ENCODE measurements around the gene DSC3. TPM values are rescaled to one million over a fixed set of nuclear protein-coding genes. Genes with fewer than 3 reads are reported as not detected.

Gene DSC3
- total RNA-seq, 4 donors from 2014 or later = 497 to 826 (median 664) TPM

DNA sequence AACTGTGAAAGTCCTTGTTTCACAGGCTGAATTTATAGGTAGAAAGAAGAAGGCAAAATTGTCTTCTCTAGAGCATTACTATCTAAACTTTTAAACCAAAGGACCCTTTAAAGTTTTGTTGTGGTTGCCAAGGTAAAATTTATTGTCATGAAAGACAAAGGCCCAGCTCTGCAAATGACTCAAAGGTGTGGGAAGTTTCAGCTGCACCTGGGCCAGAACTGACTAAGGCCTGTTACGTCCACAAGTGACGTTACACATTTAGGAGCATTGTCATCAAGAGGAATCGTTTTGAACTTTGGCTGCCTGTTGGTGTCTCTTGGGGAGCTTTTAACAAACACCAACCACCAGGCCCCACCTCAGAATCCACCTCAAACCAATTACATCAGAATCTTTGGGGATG is 8.1 kb upstream of the DSC3 start:
- WGBS = 63% methylated on average over 3 of the region's 3 CpGs
- TF ChIP-seq POLR2A (IDR thresholded peaks at IDR 0.05) (no peak), POLR2AphosphoS5 (IDR thresholded peaks at IDR 0.05) (no peak), EP300 (IDR thresholded peaks at IDR 0.05) (no peak)
- TF ChIP-seq, protein P1, sequence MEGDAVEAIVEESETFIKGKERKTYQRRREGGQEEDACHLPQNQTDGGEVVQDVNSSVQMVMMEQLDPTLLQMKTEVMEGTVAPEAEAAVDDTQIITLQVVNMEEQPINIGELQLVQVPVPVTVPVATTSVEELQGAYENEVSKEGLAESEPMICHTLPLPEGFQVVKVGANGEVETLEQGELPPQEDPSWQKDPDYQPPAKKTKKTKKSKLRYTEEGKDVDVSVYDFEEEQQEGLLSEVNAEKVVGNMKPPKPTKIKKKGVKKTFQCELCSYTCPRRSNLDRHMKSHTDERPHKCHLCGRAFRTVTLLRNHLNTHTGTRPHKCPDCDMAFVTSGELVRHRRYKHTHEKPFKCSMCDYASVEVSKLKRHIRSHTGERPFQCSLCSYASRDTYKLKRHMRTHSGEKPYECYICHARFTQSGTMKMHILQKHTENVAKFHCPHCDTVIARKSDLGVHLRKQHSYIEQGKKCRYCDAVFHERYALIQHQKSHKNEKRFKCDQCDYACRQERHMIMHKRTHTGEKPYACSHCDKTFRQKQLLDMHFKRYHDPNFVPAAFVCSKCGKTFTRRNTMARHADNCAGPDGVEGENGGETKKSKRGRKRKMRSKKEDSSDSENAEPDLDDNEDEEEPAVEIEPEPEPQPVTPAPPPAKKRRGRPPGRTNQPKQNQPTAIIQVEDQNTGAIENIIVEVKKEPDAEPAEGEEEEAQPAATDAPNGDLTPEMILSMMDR (IDR thresholded peaks at IDR 0.05) = no peak
- H3K4me3 ChIP-seq = no peak overlapping the region

DNA sequence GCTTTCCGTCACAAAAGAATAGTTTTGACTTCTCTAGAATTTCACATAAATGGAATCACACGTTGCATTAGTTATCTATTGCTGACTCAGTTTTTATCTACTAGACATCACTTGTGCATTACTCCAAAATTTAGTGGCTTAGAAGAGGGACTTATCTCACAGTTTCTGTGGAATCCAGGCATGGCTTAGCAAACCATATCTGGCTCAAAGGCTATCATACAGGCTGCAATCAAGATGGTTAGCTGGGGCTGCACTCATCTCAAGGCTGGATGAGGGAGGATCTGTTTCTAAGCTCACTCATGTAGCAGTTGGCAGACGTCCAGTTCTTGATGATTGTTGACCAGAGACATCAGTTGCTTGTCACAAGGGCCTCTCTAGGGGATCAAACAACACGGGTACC is 6.6 kb upstream of the DSC3 start:
- Histone ChIP-seq H3K4me1 (peaks cover 9% of the 10 kb centered on the region), H3K4me3 (no peak overlapping the region), H3K36me3 (no peaks in the 10 kb centered on the region), H3K27ac (no peak overlapping the region), H3K27me3 (no peaks in the 10 kb centered on the region), H3K9me3 (no peaks in the 10 kb centered on the region)
- 32% methylated on average over 4 of the region's 4 CpGs for WGBS
- no peak for DNase-seq (ENCODE audit: low spot score in 2 of 2)
- TF ChIP-seq POLR2A (IDR thresholded peaks at IDR 0.05) = no peak

More for the DNA sequence above, 8.1 kb upstream of the DSC3 start:
- Histone ChIP-seq H3K4me1 (peaks cover 9% of the 10 kb centered on the region), H3K9me3 (no peaks in the 10 kb centered on the region), H3K27me3 (no peaks in the 10 kb centered on the region), H3K27ac (no peak overlapping the region), H3K36me3 (no peaks in the 10 kb centered on the region)
- no peak for DNase-seq (ENCODE audit: low spot score in 2 of 2)

DNA sequence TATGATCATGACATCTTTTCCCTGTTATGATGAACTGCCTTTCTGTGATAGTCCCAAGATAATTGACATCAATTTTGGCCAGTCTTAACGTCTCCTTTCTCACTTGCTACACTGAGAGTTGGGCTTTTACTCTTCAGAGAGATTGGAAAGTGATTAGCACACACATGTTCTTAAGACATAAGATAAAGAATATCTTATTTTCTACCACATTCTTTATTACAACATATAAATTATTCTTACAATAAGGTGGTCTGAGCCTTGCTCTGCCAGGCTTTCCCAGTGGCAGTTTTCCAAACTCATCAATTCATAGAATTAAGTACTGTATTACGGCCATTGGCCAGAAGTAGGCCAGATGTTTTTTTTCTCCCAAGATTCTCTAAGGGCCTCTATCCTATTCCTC is 5.7 kb upstream of the DSC3 start:
- Histone ChIP-seq H3K4me1 (peaks cover 9% of the 10 kb centered on the region), H3K36me3 (no peaks in the 10 kb centered on the region), H3K27me3 (peaks cover 6% of the 10 kb centered on the region), H3K4me3 (no peak overlapping the region), H3K27ac (no peak overlapping the region), H3K9me3 (no peaks in the 10 kb centered on the region)
- DNase-seq (ENCODE audit: low spot score in 2 of 2) = no peak
- 43% methylated on average over 2 of the region's 2 CpGs for WGBS
- TF ChIP-seq EP300 (IDR thresholded peaks at IDR 0.05) (no peak), POLR2AphosphoS5 (IDR thresholded peaks at IDR 0.05) (no peak), POLR2A (IDR thresholded peaks at IDR 0.05) (no peak)
- TF ChIP-seq, protein P1 (IDR thresholded peaks at IDR 0.05) = no peak

DNA sequence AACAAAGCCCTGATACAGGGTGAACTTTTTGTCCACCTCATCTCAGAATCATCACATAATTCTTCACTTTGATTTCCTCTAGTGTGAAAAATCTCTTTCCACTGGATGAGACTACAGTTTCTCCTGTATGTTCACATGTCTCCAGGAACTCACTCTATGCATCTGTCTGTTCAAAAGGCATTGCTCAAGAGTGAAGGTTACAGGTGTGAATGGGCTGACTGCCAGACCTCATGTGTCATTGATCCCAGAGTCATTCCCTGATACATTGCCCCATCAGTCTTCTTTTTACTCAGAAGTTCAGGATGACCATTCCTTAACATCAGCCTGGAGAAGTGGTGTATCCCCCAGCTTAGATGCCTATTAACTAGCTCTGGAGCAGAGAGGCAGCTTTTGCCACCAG is 4.4 kb upstream of the DSC3 start:
- no peak overlapping the region for H3K27ac ChIP-seq

DNA sequence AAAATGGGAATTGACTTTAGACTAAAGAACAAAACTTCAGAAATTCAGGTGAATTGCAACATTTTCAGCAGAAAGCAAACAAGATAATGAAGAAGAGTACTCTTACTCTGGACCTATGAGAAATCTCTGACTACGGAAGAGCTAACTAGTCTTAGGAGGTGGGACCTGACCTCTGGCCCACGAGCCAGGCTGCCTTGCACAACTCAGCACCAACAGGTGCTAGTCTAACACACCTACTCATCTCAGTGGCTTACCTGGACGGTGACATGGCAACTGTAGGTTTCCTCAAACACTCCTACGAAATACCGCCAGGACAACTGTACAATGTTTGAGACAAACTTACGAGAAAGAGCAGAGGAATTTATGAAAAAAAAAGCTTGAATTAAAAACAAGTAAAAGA is 3.1 kb upstream of the DSC3 start:
- no peaks in the 10 kb centered on the region for H3K9me3 ChIP-seq
- no peak for DNase-seq (ENCODE audit: low spot score in 2 of 2)
- TF ChIP-seq, protein P1 (IDR thresholded peaks at IDR 0.05) = no peak
- H3K4me1 ChIP-seq = peaks cover 14% of the 10 kb centered on the region
- WGBS = 76% methylated on average over 6 of the region's 6 CpGs
- peaks cover 30% of the 10 kb centered on the region for H3K27me3 ChIP-seq
- no peak overlapping the region for H3K4me3 ChIP-seq
- no peak overlapping the region for H3K27ac ChIP-seq
- H3K36me3 ChIP-seq = no peaks in the 10 kb centered on the region

More for the DNA sequence above, 4.4 kb upstream of the DSC3 start:
- no peak overlapping the region for H3K4me3 ChIP-seq
- H3K27me3 ChIP-seq = peaks cover 18% of the 10 kb centered on the region
- DNase-seq (ENCODE audit: low spot score in 2 of 2) = no peak
- no peaks in the 10 kb centered on the region for H3K9me3 ChIP-seq
- H3K4me1 ChIP-seq = peaks cover 9% of the 10 kb centered on the region
- no peaks in the 10 kb centered on the region for H3K36me3 ChIP-seq
- TF ChIP-seq EP300 (IDR thresholded peaks at IDR 0.05) (no peak), POLR2AphosphoS5 (IDR thresholded peaks at IDR 0.05) (no peak), POLR2A (IDR thresholded peaks at IDR 0.05) (no peak)
- TF ChIP-seq, protein P1 (IDR thresholded peaks at IDR 0.05) = no peak

DNA sequence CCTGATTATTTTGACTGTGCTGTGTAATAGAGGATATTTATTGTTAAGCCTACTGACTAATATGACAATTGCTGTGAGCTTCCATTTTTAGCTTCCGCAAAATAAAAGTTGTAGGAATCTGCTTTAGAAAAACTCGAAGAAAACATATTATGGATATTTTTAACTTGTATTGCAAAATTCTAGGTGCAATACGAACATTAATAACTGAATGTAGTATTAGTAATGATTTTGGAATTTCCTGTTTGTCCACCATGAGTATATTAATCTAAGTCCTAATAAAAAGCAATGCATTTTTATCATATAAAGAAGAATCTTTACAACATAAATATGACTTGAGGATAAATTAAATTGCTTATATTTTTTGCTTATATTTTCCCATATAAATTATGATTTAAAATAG is 2.4 kb upstream of the DSC3 start:
- H3K27me3 ChIP-seq = peaks cover 33% of the 10 kb centered on the region
- 54% methylated on average over 3 of the region's 3 CpGs for WGBS
- H3K4me3 ChIP-seq = no peak overlapping the region
- no peak for TF ChIP-seq POLR2AphosphoS5 (IDR thresholded peaks at IDR 0.05)
- no peak for TF ChIP-seq EP300 (IDR thresholded peaks at IDR 0.05)
- TF ChIP-seq POLR2A (IDR thresholded peaks at IDR 0.05) = no peak
- TF ChIP-seq, protein P1 (IDR thresholded peaks at IDR 0.05) = no peak
- no peaks in the 10 kb centered on the region for H3K9me3 ChIP-seq
- H3K36me3 ChIP-seq = no peaks in the 10 kb centered on the region
- peaks cover 17% of the 10 kb centered on the region for H3K4me1 ChIP-seq
- DNase-seq (ENCODE audit: low spot score in 2 of 2) = no peak
- no peak overlapping the region for H3K27ac ChIP-seq

All from suprapubic skin (tissue), 4 donors.